HCT116 (cell line): ENCODE results near the gene DIS3L.

Experiments
- CBX3 ChIP-seq: IDR thresholded peaks from 2 replicates; pipeline ENCODE4 v1.6.1; 2012; ENCODE audit warnings: low read depth
- EZH2 ChIP-seq: fragments of 200-600 bp; sonication (generic); IDR thresholded peaks from 2 replicates; pipeline ENCODE4 v1.6.1; 2017; ENCODE audit warnings: antibody characterized with exemption, mixed run types
- POLR2A ChIP-seq: IDR thresholded peaks from 2 replicates; pipeline ENCODE4 v1.7.0; 2011; ENCODE audit warnings: borderline replicate concordance; ENCODE audit not compliant: insufficient read depth, insufficient read length; ENCODE audit errors: extremely low read depth
- POLR2AphosphoS5 ChIP-seq: IDR thresholded peaks from 2 replicates; pipeline ENCODE4 v1.6.1; 2011; ENCODE audit warnings: mild to moderate bottlenecking, low read depth, low read length, moderate library complexity
- REST ChIP-seq: IDR thresholded peaks from 2 replicates; pipeline ENCODE4 v1.6.1; 2012; ENCODE audit warnings: low read depth
- SRF ChIP-seq: IDR thresholded peaks from 2 replicates; pipeline ENCODE4 v1.6.1; 2012; ENCODE audit warnings: low read depth
- YY1 ChIP-seq: IDR thresholded peaks from 2 replicates; pipeline ENCODE4 v1.6.1; 2011; ENCODE audit warnings: low read length, low read depth, moderate library complexity, mild to moderate bottlenecking; ENCODE audit not compliant: insufficient replicate concordance; ENCODE audit errors: extremely low read depth
- ZNF274 ChIP-seq: fragments of 200-500 bp; sonication (Bioruptor generic); IDR thresholded peaks from 2 replicates; pipeline ENCODE4 v1.6.1; 2014; ENCODE audit warnings: mild to moderate bottlenecking, low read depth, low read length, inconsistent platforms
- TF ChIP-seq, protein P1 (sequence below), 3 experiments: fragments of 200-600 bp in 1 of 3; sonication (generic) in 1 of 3; IDR thresholded peaks in 2 of 3; conservative IDR thresholded peaks in 1 of 3; 2 replicates each; pipeline ENCODE4 v1.5.1; 2012 to 2017; ENCODE audit warnings: low read depth in 2 of 3, low read length in 2 of 3, antibody characterized with exemption in 1 of 3, borderline replicate concordance in 1 of 3, control low read depth in 1 of 3, mild to moderate bottlenecking in 1 of 3, mixed read lengths in 1 of 3, mixed run types in 1 of 3, moderate library complexity in 1 of 3; ENCODE audit not compliant: insufficient read depth in 1 of 3

- TF ChIP-seq, protein P1, sequence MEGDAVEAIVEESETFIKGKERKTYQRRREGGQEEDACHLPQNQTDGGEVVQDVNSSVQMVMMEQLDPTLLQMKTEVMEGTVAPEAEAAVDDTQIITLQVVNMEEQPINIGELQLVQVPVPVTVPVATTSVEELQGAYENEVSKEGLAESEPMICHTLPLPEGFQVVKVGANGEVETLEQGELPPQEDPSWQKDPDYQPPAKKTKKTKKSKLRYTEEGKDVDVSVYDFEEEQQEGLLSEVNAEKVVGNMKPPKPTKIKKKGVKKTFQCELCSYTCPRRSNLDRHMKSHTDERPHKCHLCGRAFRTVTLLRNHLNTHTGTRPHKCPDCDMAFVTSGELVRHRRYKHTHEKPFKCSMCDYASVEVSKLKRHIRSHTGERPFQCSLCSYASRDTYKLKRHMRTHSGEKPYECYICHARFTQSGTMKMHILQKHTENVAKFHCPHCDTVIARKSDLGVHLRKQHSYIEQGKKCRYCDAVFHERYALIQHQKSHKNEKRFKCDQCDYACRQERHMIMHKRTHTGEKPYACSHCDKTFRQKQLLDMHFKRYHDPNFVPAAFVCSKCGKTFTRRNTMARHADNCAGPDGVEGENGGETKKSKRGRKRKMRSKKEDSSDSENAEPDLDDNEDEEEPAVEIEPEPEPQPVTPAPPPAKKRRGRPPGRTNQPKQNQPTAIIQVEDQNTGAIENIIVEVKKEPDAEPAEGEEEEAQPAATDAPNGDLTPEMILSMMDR (IDR thresholded peaks at IDR 0.05 in 2 of 3, conservative IDR thresholded peaks at IDR 0.05 in 1 of 3; ENCODE audit: borderline replicate concordance in 1 of 3, insufficient read depth in 1 of 3, low read depth in 2 of 3, low read length in 2 of 3), result no peak
- TF ChIP-seq SRF, result no peak
- TF ChIP-seq POLR2AphosphoS5, result no peak
- TF ChIP-seq EZH2, result no peak
- no peak for TF ChIP-seq ZNF274
- no peak for TF ChIP-seq POLR2A
- no peak for TF ChIP-seq CBX3
- TF ChIP-seq REST, result no peak
- no peak for TF ChIP-seq YY1
Observed at GRCh38 chr15:66296186-66296585, 2.8 kb downstream of the DIS3L start.
